ENCODE results near the gene PXDC1.

- no peak for TF ChIP-seq POLR2A (IDR thresholded peaks at IDR 0.05; ENCODE audit: extremely low read depth, insufficient read length)
- no peak for TF ChIP-seq CTCF (IDR thresholded peaks at IDR 0.05; ENCODE audit: low read depth, low read length)
- no peak for TF ChIP-seq MAX (IDR thresholded peaks at IDR 0.05; ENCODE audit: low read depth, low read length)
Observed at GRCh38 chr6:3784885-3785744, 33.6 kb upstream of the PXDC1 start.

All from NB4 (cell line).